Inferior parietal cortex (tissue), 1 donor: ENCODE measurements around the gene TMEM242.

Experiments used
- DNase-seq: peaks from one replicate; pipeline ENCODE4 v3.0.0-alpha.2; 2016; ENCODE audit errors: extremely low spot score

The TMEM242 gene

GRCh38 chr6:157249826-157250225 lies 73.5 kb downstream of the TMEM242 start:
- DNase-seq, result no peak

- DNase-seq, result no peak
Measured at GRCh38 chr6:157248264-157248663, 75.1 kb downstream of the TMEM242 start.

- no peak for DNase-seq
Measured at GRCh38 chr6:157246771-157247484, 76.4 kb downstream of the TMEM242 start.

- no peak for DNase-seq
Measured at GRCh38 chr6:157246048-157246630, 77.2 kb downstream of the TMEM242 start.

- DNase-seq, result no peak
Measured at GRCh38 chr6:157245436-157245835, 77.9 kb downstream of the TMEM242 start.

- no peak for DNase-seq
Measured at GRCh38 chr6:157244780-157245179, 78.5 kb downstream of the TMEM242 start.

- DNase-seq, result no peak
Measured at GRCh38 chr6:157244175-157244574, 79.1 kb downstream of the TMEM242 start.

GRCh38 chr6:157242791-157243190 lies 80.5 kb downstream of the TMEM242 start:
- no peak for DNase-seq

GRCh38 chr6:157240960-157241311 lies 82.4 kb downstream of the TMEM242 start:
- DNase-seq, result no peak

GRCh38 chr6:157240059-157240959 lies 83.0 kb downstream of the TMEM242 start:
- DNase-seq, result no peak

- no peak for DNase-seq
Measured at GRCh38 chr6:157239671-157240058, 83.7 kb downstream of the TMEM242 start.
